Measurements from ENCODE around the gene PRR12. TPM values are rescaled to one million over a fixed set of nuclear protein-coding genes. Genes with fewer than 3 reads are reported as not detected.

The PRR12 gene
- total RNA-seq, 1 experiment from 2014 or later: 22.9 TPM

DNA sequence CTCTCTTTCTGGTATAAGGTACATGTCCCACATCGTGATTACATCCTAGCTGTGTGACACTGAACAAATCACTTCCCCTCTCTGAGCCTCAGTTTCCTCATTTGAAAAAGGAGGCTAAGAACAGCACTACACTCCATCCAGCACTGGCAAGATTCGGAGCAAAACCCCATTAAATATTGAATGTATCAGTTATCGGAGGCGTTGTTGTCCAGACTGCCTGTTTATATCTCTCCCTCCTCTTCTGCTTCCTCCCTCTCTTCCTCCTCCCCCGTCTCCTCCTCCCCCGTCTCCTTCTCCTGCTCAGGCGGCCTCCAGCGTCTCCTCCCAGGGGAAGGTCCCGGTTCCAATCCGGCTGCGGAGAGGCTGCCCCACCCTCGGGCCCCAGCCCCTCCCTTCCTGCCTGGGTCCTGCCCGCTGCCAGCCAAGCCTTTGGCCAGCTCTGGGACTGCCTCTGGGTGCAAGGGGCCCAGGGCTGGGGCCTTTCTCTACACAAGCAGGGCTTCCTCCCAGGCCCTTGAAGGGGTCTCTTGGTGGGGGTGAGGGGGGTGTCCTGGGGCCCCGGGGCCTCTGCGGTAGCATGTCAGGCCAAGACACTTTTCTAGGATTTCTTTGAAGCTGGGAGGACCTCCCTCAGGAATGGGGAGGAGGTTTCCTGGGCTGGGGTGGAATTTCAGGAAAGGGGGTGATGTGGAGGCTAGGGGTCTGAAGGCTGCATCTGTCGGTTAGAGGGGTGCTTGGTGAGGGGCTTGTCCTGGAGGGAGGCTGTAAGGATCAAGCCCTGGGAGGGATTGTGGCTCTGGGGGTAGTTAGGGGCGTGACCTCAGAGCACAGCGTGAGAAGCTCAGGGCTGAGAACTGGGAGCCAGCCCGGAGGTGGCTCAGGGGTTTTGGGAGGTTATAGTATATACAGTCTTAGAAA, 47.1 kb downstream of the PRR12 start:
- Histone ChIP-seq H3K27me3 (ENCODE audit: control insufficient read depth, insufficient read depth, low read length) (no peaks in the 10 kb centered on the region), H3K4me3 (ENCODE audit: low read depth in 2 of 2, low read length in 2 of 2) (peak overlapping the region; percentile 48 to 80), H3K27ac (ENCODE audit: low read length) (peak overlapping the region; percentile 93), H3K36me3 (ENCODE audit: control insufficient read depth, insufficient read depth, low read length) (peaks cover 4% of the 10 kb centered on the region; the same call in 1 of the 2 replicates), H3K9me3 (ENCODE audit: control insufficient read depth, insufficient read depth, low read depth, low read length) (no peaks in the 10 kb centered on the region), H3K4me1 (ENCODE audit: control insufficient read depth, insufficient read depth, low read length) (peaks cover 8% of the 10 kb centered on the region)
- ChIA-PET CTCF (no interaction called here), POLR2A (interaction anchor here (0.7 kb wide), 1 partner anchor 129 kb away, joined by 7 read pairs; no protein-coding TSS in a partner anchor)
- TF ChIP-seq, protein P1, sequence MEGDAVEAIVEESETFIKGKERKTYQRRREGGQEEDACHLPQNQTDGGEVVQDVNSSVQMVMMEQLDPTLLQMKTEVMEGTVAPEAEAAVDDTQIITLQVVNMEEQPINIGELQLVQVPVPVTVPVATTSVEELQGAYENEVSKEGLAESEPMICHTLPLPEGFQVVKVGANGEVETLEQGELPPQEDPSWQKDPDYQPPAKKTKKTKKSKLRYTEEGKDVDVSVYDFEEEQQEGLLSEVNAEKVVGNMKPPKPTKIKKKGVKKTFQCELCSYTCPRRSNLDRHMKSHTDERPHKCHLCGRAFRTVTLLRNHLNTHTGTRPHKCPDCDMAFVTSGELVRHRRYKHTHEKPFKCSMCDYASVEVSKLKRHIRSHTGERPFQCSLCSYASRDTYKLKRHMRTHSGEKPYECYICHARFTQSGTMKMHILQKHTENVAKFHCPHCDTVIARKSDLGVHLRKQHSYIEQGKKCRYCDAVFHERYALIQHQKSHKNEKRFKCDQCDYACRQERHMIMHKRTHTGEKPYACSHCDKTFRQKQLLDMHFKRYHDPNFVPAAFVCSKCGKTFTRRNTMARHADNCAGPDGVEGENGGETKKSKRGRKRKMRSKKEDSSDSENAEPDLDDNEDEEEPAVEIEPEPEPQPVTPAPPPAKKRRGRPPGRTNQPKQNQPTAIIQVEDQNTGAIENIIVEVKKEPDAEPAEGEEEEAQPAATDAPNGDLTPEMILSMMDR (IDR thresholded peaks at IDR 0.05): no peak
- TF ChIP-seq SIN3A (IDR thresholded peaks at IDR 0.05; ENCODE audit: borderline replicate concordance, insufficient read depth, low read depth, low read length) (no peak), TCF7L2 (IDR thresholded peaks at IDR 0.05; ENCODE audit: low read depth, low read length) (no peak), POLR2AphosphoS5 (IDR thresholded peaks at IDR 0.05; ENCODE audit: low read depth, low read length) (no peak), REST (IDR thresholded peaks at IDR 0.05; ENCODE audit: insufficient read depth in 1 of 2, low read depth in 2 of 2, low read length in 1 of 2) (no peak)
- DNase-seq (ENCODE audit: low read depth, low spot score) (no peak), ATAC-seq (peak; percentile 55)
- no TSS peak for BruUV-seq (replicated peaks)
- in situ Hi-C loops (cut with HindIII; ENCODE audit: low pct_unique_long_range_greater_than_20kb, low sequenced_read_pairs) (no loop called here), intact Hi-C loops (cut with micrococcal nuclease; ENCODE audit: unreplicated experiment) (no loop called here)

GRCh38 chr19:49639401-49640112, 48.6 kb downstream of the PRR12 start:
- Histone ChIP-seq H3K27me3 (ENCODE audit: control insufficient read depth, insufficient read depth, low read length) (no peaks in the 10 kb centered on the region), H3K4me3 (ENCODE audit: low read depth in 2 of 2, low read length in 2 of 2) (peak overlapping the region; percentile 48 to 80), H3K9me3 (ENCODE audit: control insufficient read depth, insufficient read depth, low read depth, low read length) (no peaks in the 10 kb centered on the region), H3K4me1 (ENCODE audit: control insufficient read depth, insufficient read depth, low read length) (peaks cover 16% of the 10 kb centered on the region), H3K27ac (ENCODE audit: low read length) (peak overlapping the region; percentile 93), H3K36me3 (ENCODE audit: control insufficient read depth, insufficient read depth, low read length) (peaks cover 4% of the 10 kb centered on the region; the same call in 1 of the 2 replicates)
- no peak for ATAC-seq
- ChIA-PET POLR2A (interaction anchor here (0.9 to 1.4 kb wide), 3 partner anchors 8 to 37 kb away, joined by 4 to 5 read pairs (median 4); partner anchors contain the start of gene PRMT1), CTCF (interaction anchor here (0.6 kb wide), 1 partner anchor 22 kb away, joined by 4 read pairs; no protein-coding TSS in a partner anchor)
- no peak for DNase-seq (ENCODE audit: low read depth, low spot score)
- TF ChIP-seq TCF7L2 (IDR thresholded peaks at IDR 0.05; ENCODE audit: low read depth, low read length): no peak
- TF ChIP-seq POLR2AphosphoS5 (IDR thresholded peaks at IDR 0.05; ENCODE audit: low read depth, low read length): no peak
- TF ChIP-seq SIN3A (IDR thresholded peaks at IDR 0.05; ENCODE audit: borderline replicate concordance, insufficient read depth, low read depth, low read length): no peak
- TF ChIP-seq, protein P1 (IDR thresholded peaks at IDR 0.05): no peak
- TF ChIP-seq REST (IDR thresholded peaks at IDR 0.05; ENCODE audit: insufficient read depth in 1 of 2, low read depth in 2 of 2, low read length in 1 of 2): no peak
- intact Hi-C loops (cut with micrococcal nuclease; ENCODE audit: unreplicated experiment) (no loop called here), in situ Hi-C loops (cut with HindIII; ENCODE audit: low pct_unique_long_range_greater_than_20kb, low sequenced_read_pairs) (no loop called here)
- TSS peak; percentile 65 for BruUV-seq (replicated peaks)
